ENCODE data around the gene PSMC2. TPM values are rescaled to one million over a fixed set of nuclear protein-coding genes. Genes with fewer than 3 reads are reported as not detected.

The PSMC2 gene
- total and polyA plus RNA-seq, 2 experiments from 2014 or later = 107 to 131 TPM

DNA sequence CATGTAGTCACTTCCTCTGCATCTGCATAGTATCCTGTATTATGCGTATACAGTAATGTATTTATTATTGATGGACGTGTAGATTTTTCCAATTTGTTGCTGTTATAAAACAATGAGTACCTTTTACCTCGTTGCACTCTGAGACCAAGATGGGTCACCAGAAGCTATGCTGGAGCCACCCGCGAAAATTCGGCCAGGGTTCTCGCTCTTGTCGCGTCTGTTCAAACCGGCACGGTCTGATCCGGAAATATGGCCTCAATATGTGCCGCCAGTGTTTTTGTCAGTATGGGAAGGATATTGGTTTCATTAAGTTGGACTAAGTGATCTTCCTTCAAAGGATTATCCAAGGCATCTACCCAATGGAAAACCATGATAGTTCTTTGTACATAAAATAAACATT is 1.0 kb downstream of the PSMC2 start (continued):
- TF ChIP-seq, protein P1, sequence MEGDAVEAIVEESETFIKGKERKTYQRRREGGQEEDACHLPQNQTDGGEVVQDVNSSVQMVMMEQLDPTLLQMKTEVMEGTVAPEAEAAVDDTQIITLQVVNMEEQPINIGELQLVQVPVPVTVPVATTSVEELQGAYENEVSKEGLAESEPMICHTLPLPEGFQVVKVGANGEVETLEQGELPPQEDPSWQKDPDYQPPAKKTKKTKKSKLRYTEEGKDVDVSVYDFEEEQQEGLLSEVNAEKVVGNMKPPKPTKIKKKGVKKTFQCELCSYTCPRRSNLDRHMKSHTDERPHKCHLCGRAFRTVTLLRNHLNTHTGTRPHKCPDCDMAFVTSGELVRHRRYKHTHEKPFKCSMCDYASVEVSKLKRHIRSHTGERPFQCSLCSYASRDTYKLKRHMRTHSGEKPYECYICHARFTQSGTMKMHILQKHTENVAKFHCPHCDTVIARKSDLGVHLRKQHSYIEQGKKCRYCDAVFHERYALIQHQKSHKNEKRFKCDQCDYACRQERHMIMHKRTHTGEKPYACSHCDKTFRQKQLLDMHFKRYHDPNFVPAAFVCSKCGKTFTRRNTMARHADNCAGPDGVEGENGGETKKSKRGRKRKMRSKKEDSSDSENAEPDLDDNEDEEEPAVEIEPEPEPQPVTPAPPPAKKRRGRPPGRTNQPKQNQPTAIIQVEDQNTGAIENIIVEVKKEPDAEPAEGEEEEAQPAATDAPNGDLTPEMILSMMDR (conservative IDR thresholded peaks at IDR 0.05; ENCODE audit: low read depth in 2 of 2) = no peak
- no peak for TF ChIP-seq ZNF114 (CRISPR knock-in tag; IDR thresholded peaks at IDR 0.05)
- TF ChIP-seq, protein P2, sequence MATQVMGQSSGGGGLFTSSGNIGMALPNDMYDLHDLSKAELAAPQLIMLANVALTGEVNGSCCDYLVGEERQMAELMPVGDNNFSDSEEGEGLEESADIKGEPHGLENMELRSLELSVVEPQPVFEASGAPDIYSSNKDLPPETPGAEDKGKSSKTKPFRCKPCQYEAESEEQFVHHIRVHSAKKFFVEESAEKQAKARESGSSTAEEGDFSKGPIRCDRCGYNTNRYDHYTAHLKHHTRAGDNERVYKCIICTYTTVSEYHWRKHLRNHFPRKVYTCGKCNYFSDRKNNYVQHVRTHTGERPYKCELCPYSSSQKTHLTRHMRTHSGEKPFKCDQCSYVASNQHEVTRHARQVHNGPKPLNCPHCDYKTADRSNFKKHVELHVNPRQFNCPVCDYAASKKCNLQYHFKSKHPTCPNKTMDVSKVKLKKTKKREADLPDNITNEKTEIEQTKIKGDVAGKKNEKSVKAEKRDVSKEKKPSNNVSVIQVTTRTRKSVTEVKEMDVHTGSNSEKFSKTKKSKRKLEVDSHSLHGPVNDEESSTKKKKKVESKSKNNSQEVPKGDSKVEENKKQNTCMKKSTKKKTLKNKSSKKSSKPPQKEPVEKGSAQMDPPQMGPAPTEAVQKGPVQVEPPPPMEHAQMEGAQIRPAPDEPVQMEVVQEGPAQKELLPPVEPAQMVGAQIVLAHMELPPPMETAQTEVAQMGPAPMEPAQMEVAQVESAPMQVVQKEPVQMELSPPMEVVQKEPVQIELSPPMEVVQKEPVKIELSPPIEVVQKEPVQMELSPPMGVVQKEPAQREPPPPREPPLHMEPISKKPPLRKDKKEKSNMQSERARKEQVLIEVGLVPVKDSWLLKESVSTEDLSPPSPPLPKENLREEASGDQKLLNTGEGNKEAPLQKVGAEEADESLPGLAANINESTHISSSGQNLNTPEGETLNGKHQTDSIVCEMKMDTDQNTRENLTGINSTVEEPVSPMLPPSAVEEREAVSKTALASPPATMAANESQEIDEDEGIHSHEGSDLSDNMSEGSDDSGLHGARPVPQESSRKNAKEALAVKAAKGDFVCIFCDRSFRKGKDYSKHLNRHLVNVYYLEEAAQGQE (IDR thresholded peaks at IDR 0.05; ENCODE audit: unreplicated experiment) = no peak
- no peak for TF ChIP-seq STAT1 (IDR thresholded peaks at IDR 0.05; ENCODE audit: unreplicated experiment)
- no peak for TF ChIP-seq CREB1 (CRISPR knock-in tag; IDR thresholded peaks at IDR 0.05; ENCODE audit: low read depth)
- TF ChIP-seq ZNF331 (CRISPR knock-in tag; IDR thresholded peaks at IDR 0.05; ENCODE audit: low read depth) = no peak

DNA sequence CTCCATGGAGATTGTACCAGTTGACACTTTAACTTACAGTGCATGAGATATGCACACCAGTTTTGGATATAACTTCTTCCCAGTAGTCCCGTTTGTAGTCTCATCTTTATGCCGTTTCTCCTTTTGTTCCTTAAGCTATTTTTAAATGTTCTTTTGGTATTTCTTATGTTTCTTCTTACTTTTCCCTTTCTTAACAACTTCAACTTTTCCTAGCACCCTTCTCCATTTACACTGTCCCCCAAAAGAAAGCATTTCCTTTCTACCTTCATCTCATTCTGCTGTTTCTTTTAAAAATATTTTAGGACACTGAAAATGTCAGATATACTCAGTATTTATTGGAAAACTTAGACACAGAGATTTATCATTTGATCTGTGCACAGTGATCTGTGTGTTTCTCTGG is 1.5 kb downstream of the PSMC2 start:
- DNase-seq (ENCODE audit: low spot score) = no peak
- Histone ChIP-seq H3K27ac (ENCODE audit: low read depth) (no peak overlapping the region), H3K4me2 (peak overlapping the region; percentile 92), H3K36me3 (ENCODE audit: insufficient read depth) (no peaks in the 10 kb centered on the region), H3K4me3 (peak overlapping the region; percentile 75), H3F3A (replicated peaks; ENCODE audit: low read depth) (no peaks in the 10 kb centered on the region), H3K79me2 (replicated peaks; ENCODE audit: insufficient read depth) (peaks cover 70% of the 10 kb centered on the region), H4K20me1 (replicated peaks; ENCODE audit: insufficient read depth) (peaks cover 24% of the 10 kb centered on the region), H3K27me3 (ENCODE audit: insufficient read depth) (no peaks in the 10 kb centered on the region), H2AFZ (no peak overlapping the region), H3K4me1 (ENCODE audit: insufficient read depth) (peaks cover 11% of the 10 kb centered on the region; the same call in 1 of the 2 replicates), H3K9me2 (ENCODE audit: insufficient read depth) (no peaks in the 10 kb centered on the region)
- Mint-ChIP-seq H3K27me3 (ENCODE audit: insufficient read depth, low read depth, poor library complexity) (peaks cover 10% of the 10 kb centered on the region), H3K36me3 (ENCODE audit: low read depth) (peaks cover 13% of the 10 kb centered on the region), H3K9me3 (no peaks in the 10 kb centered on the region), H3K4me3 (peak overlapping the region; percentile 99), H3K27ac (no peak overlapping the region), H3K4me1 (peaks cover 16% of the 10 kb centered on the region)
- TF ChIP-seq CREB1 (CRISPR knock-in tag; IDR thresholded peaks at IDR 0.05; ENCODE audit: low read depth) (no peak), JUNB (IDR thresholded peaks at IDR 0.05; ENCODE audit: unreplicated experiment) (no peak), EZH2phosphoT487 (IDR thresholded peaks at IDR 0.05; ENCODE audit: unreplicated experiment) (no peak)
- TF ChIP-seq, protein P3, sequence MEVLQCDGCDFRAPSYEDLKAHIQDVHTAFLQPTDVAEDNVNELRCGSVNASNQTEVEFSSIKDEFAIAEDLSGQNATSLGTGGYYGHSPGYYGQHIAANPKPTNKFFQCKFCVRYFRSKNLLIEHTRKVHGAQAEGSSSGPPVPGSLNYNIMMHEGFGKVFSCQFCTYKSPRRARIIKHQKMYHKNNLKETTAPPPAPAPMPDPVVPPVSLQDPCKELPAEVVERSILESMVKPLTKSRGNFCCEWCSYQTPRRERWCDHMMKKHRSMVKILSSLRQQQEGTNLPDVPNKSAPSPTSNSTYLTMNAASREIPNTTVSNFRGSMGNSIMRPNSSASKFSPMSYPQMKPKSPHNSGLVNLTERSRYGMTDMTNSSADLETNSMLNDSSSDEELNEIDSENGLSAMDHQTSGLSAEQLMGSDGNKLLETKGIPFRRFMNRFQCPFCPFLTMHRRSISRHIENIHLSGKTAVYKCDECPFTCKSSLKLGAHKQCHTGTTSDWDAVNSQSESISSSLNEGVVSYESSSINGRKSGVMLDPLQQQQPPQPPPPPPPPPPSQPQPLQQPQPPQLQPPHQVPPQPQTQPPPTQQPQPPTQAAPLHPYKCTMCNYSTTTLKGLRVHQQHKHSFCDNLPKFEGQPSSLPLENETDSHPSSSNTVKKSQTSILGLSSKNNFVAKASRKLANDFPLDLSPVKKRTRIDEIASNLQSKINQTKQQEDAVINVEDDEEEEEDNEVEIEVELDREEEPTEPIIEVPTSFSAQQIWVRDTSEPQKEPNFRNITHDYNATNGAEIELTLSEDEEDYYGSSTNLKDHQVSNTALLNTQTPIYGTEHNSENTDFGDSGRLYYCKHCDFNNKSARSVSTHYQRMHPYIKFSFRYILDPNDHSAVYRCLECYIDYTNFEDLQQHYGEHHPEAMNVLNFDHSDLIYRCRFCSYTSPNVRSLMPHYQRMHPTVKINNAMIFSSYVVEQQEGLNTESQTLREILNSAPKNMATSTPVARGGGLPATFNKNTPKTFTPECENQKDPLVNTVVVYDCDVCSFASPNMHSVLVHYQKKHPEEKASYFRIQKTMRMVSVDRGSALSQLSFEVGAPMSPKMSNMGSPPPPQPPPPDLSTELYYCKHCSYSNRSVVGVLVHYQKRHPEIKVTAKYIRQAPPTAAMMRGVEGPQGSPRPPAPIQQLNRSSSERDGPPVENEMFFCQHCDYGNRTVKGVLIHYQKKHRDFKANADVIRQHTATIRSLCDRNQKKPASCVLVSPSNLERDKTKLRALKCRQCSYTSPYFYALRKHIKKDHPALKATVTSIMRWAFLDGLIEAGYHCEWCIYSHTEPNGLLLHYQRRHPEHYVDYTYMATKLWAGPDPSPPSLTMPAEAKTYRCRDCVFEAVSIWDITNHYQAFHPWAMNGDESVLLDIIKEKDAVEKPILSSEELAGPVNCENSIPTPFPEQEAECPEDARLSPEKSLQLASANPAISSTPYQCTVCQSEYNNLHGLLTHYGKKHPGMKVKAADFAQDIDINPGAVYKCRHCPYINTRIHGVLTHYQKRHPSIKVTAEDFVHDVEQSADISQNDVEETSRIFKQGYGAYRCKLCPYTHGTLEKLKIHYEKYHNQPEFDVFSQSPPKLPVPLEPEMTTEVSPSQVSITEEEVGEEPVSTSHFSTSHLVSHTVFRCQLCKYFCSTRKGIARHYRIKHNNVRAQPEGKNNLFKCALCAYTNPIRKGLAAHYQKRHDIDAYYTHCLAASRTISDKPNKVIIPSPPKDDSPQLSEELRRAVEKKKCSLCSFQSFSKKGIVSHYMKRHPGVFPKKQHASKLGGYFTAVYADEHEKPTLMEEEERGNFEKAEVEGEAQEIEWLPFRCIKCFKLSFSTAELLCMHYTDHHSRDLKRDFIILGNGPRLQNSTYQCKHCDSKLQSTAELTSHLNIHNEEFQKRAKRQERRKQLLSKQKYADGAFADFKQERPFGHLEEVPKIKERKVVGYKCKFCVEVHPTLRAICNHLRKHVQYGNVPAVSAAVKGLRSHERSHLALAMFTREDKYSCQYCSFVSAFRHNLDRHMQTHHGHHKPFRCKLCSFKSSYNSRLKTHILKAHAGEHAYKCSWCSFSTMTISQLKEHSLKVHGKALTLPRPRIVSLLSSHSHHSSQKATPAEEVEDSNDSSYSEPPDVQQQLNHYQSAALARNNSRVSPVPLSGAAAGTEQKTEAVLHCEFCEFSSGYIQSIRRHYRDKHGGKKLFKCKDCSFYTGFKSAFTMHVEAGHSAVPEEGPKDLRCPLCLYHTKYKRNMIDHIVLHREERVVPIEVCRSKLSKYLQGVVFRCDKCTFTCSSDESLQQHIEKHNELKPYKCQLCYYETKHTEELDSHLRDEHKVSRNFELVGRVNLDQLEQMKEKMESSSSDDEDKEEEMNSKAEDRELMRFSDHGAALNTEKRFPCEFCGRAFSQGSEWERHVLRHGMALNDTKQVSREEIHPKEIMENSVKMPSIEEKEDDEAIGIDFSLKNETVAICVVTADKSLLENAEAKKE (CRISPR knock-in tag; IDR thresholded peaks at IDR 0.05) = no peak
- ATAC-seq = no peak

Data from GM23338 (cell line).